ENCODE measurements around the gene PLCL2. TPM values are rescaled to one million over a fixed set of nuclear protein-coding genes. Genes with fewer than 3 reads are reported as not detected.

PLCL2 gene
- total RNA-seq, 1 experiment from 2014 or later: 32.1 TPM

- WGBS (ENCODE audit: extremely low coverage, insufficient read length, low lambda C conversion rate): no CpG with 5 or more reads among the region's 16 CpGs
- Histone ChIP-seq H3K79me2 (ENCODE audit: insufficient read depth, low read length) (no peaks in the 10 kb centered on the region), H3K79me1 (ENCODE audit: insufficient read depth, low read depth, low read length, poor library complexity, severe bottlenecking) (no peaks in the 10 kb centered on the region), H3T11ph (ENCODE audit: low read length) (no peak overlapping the region), H3K4me1 (ENCODE audit: insufficient read depth, low read length) (peaks cover 7% of the 10 kb centered on the region; the same call in 1 of the 2 replicates), H3K18ac (ENCODE audit: insufficient read length, low read depth, low read length) (peak overlapping the region; percentile 48), H2BK12ac (ENCODE audit: insufficient read length, low read depth, low read length) (no peak overlapping the region), H2AK5ac (ENCODE audit: insufficient read length, low read length) (no peak overlapping the region), H4K20me1 (ENCODE audit: control insufficient read depth, insufficient read depth, insufficient read length) (no peaks in the 10 kb centered on the region), H2BK5ac (ENCODE audit: insufficient read length, low read length) (no peak overlapping the region), H2BK120ac (ENCODE audit: low read depth, low read length, poor library complexity, severe bottlenecking) (no peak overlapping the region), H4K91ac (ENCODE audit: insufficient read length, low read depth, low read length) (no peak overlapping the region), H2BK20ac (ENCODE audit: low read depth, low read length, poor library complexity, severe bottlenecking) (no peak overlapping the region), H4K8ac (replicated peaks; ENCODE audit: insufficient read length, low read depth, low read length) (no peak overlapping the region), H4K5ac (ENCODE audit: insufficient read length, low read depth, low read length) (no peak overlapping the region), H3K14ac (ENCODE audit: insufficient read depth, low read length) (no peak overlapping the region), H2BK15ac (ENCODE audit: low read depth, low read length) (no peak overlapping the region), H3K9ac (ENCODE audit: extremely low read depth, insufficient read length, low read length) (no peak overlapping the region), H3K27me3 (ENCODE audit: insufficient read depth, low read length) (no peaks in the 10 kb centered on the region), H3K9me3 (ENCODE audit: control insufficient read depth, low read depth, low read length) (no peaks in the 10 kb centered on the region), H3K23ac (ENCODE audit: insufficient read length, low read depth, low read length) (no peak overlapping the region), H3K56ac (ENCODE audit: insufficient read length, low read depth, low read length) (no peak overlapping the region), H2AFZ (ENCODE audit: low read length) (no peak overlapping the region), H3K27ac (ENCODE audit: insufficient read length, low read depth, low read length) (no peak overlapping the region), H3K4me2 (ENCODE audit: insufficient read depth, insufficient read length, low read length) (no peak overlapping the region), H3K4ac (ENCODE audit: low read depth, low read length) (no peak overlapping the region), H3K23me2 (ENCODE audit: insufficient read length, low read depth, low read length, poor library complexity, severe bottlenecking) (no peaks in the 10 kb centered on the region)
- Mint-ChIP-seq H3K4me1 (peaks cover 28 to 30% of the 10 kb centered on the region in 2 experiments), H3K27me3 (ENCODE audit: low read depth) (peaks cover 3% of the 10 kb centered on the region; the same call in 1 of the 2 replicates), H3K4me3 (no peak overlapping the region), H3K27ac (no peak overlapping the region; a peak in 1 of 7 replicates), H3K36me3 (ENCODE audit: insufficient read depth in 1 of 3, low read depth in 3 of 3) (no peaks in the 10 kb centered on the region), H3K9me3 (no peaks in the 10 kb centered on the region)
- DNase-seq: peak; percentile 47
- TF ChIP-seq CTCF (conservative IDR thresholded peaks at IDR 0.05): no peak
Observed at GRCh38 chr3:16842272-16843270, 42.2 kb upstream of the PLCL2 start.
